PFSK-1 (cell line): ENCODE data around the gene ACAA1.

Experiments used
- FOXP2 ChIP-seq: optimal IDR thresholded peaks from 2 replicates; pipeline ENCODE3; 2011; ENCODE audit warnings: borderline replicate concordance, control low read depth, inconsistent platforms; ENCODE audit not compliant: insufficient read depth; ENCODE audit errors: extremely low read length, extremely low read depth
- POLR2AphosphoS5 ChIP-seq: IDR thresholded peaks from 2 replicates; pipeline ENCODE4 v1.6.1; 2012; ENCODE audit warnings: low read depth, mild to moderate bottlenecking, control low read depth, low read length, moderate library complexity
- REST ChIP-seq, 2 experiments: IDR thresholded peaks; 2 replicates each; pipeline versions ENCODE4 v1.6.1 to v1.8.0; 2011 to 2012; ENCODE audit warnings: low read depth in 2 of 2, low read length in 2 of 2, control low read depth in 1 of 2, inconsistent platforms in 1 of 2, mild to moderate bottlenecking in 1 of 2, moderate library complexity in 1 of 2; ENCODE audit not compliant: insufficient read depth in 1 of 2
- SIN3A ChIP-seq: IDR thresholded peaks from 2 replicates; pipeline ENCODE4 v1.6.1; 2012; ENCODE audit warnings: mild to moderate bottlenecking, low read length, moderate library complexity, borderline replicate concordance; ENCODE audit not compliant: insufficient read depth
- TAF1 ChIP-seq: IDR thresholded peaks from 2 replicates; pipeline ENCODE4 v1.6.1; 2012; ENCODE audit warnings: low read length, control low read depth, borderline replicate concordance; ENCODE audit not compliant: insufficient read depth

Gene ACAA1

GRCh38 chr3:38111201-38111600 is 25.7 kb downstream of the ACAA1 start:
- TF ChIP-seq REST (IDR thresholded peaks at IDR 0.05; ENCODE audit: insufficient read depth in 1 of 2, low read depth in 2 of 2, low read length in 2 of 2) (no peak), TAF1 (no peak), POLR2AphosphoS5 (no peak), FOXP2 (no peak), SIN3A (no peak)

GRCh38 chr3:38110314-38111050 is 26.4 kb downstream of the ACAA1 start:
- TF ChIP-seq TAF1: no peak
- TF ChIP-seq POLR2AphosphoS5: no peak
- no peak for TF ChIP-seq FOXP2
- TF ChIP-seq REST (IDR thresholded peaks at IDR 0.05; ENCODE audit: insufficient read depth in 1 of 2, low read depth in 2 of 2, low read length in 2 of 2): no peak

- no peak for TF ChIP-seq FOXP2
- TF ChIP-seq SIN3A: no peak
- TF ChIP-seq TAF1: no peak
- no peak for TF ChIP-seq REST (IDR thresholded peaks at IDR 0.05; ENCODE audit: insufficient read depth in 1 of 2, low read depth in 2 of 2, low read length in 2 of 2)
- TF ChIP-seq POLR2AphosphoS5: no peak
Observed at GRCh38 chr3:38109580-38110313, 27.2 kb downstream of the ACAA1 start.

GRCh38 chr3:38108649-38109579 is 28.0 kb downstream of the ACAA1 start:
- TF ChIP-seq FOXP2 (no peak), SIN3A (no peak), POLR2AphosphoS5 (no peak), REST (IDR thresholded peaks at IDR 0.05; ENCODE audit: insufficient read depth in 1 of 2, low read depth in 2 of 2, low read length in 2 of 2) (no peak), TAF1 (no peak)
